Measurements from ENCODE around the gene ZDHHC24. TPM values are rescaled to one million over a fixed set of nuclear protein-coding genes. Genes with fewer than 3 reads are reported as not detected.

The ZDHHC24 gene
- total and polyA plus RNA-seq, 10 of the 15 experiments (the other 5 are each of a cell fraction or from before 2014, with no cell fraction given) = 0.86 to 17.5 (median 6.8) TPM

GRCh38 chr11:66539870-66540213 is 6.0 kb downstream of the ZDHHC24 start (continued):
- no peak for TF ChIP-seq BCLAF1 (IDR thresholded peaks at IDR 0.05)
- no peak for TF ChIP-seq IKZF2 (IDR thresholded peaks at IDR 0.05)
- TF ChIP-seq TCF3 (IDR thresholded peaks at IDR 0.05; ENCODE audit: borderline replicate concordance, insufficient read depth, low read depth, low read length) = no peak

- Histone ChIP-seq H3K79me2 (ENCODE audit: control insufficient read depth, insufficient read depth, low read length) (peaks cover 1% of the 10 kb centered on the region; the same call in 1 of the 2 replicates), H3K9me3 (replicated peaks; ENCODE audit: control insufficient read depth, insufficient read depth, low read length) (no peaks in the 10 kb centered on the region), H3K36me3 (ENCODE audit: control insufficient read depth in 2 of 2, insufficient read depth in 2 of 2, low read length in 1 of 2) (peaks cover 0 to 3% of the 10 kb centered on the region in 2 experiments; a peak in 1 of 4 replicates), H3K4me3 (no peak overlapping the region), H3K4me1 (ENCODE audit: control insufficient read depth, insufficient read depth, low read length) (peaks cover 8% of the 10 kb centered on the region), H2AFZ (ENCODE audit: control insufficient read depth, low read depth, low read length) (no peak overlapping the region), H3K9ac (ENCODE audit: control insufficient read depth, insufficient read depth, low read length) (no peak overlapping the region), H3K4me2 (ENCODE audit: control insufficient read depth, insufficient read depth) (no peak overlapping the region), H4K20me1 (ENCODE audit: control insufficient read depth, insufficient read depth) (no peaks in the 10 kb centered on the region), H3K27me3 (replicated peaks in 1 of 2; ENCODE audit: control insufficient read depth in 2 of 2, insufficient read depth in 2 of 2, low read length in 1 of 2) (no peaks in the 10 kb centered on the region), H3K27ac (ENCODE audit: control insufficient read depth, insufficient read depth) (no peak overlapping the region)
- ChIA-PET CTCF (no interaction called here), SMC1A (ENCODE audit: uncharacterized antibody, unreplicated experiment) (no interaction called here), RAD21 (ENCODE audit: unreplicated experiment) (no interaction called here), POLR2A (no interaction called here)
- BruUV-seq (replicated peaks) = no TSS peak
- 91% methylated on average over 16 of the region's 16 CpGs for WGBS (ENCODE audit: insufficient coverage, insufficient replicate concordance, low lambda C conversion rate, missing lambda C conversion rate)
- TF ChIP-seq POLR2A (IDR thresholded peaks at IDR 0.05; ENCODE audit: low read depth, low read length) (0 out of 2 replicates have a peak, but pooled peaks have one; percentile 6), RUNX3 (IDR thresholded peaks at IDR 0.05; ENCODE audit: low read length) (no peak), BMI1 (IDR thresholded peaks at IDR 0.05; ENCODE audit: borderline replicate concordance) (no peak), FOXK2 (IDR thresholded peaks at IDR 0.05) (no peak)
- ATAC-seq (no peak), DNase-seq (ENCODE audit: low read depth, low spot score) (no peak), FAIRE-seq (no peak)
- in situ Hi-C loops (cut with MboI) = no loop called here
- intact Hi-C loops (cut with micrococcal nuclease; ENCODE audit: unreplicated experiment) = no loop called here
These were observed 6.5 kb downstream of the ZDHHC24 start for GRCh38 chr11:66539170-66539869.

All from GM12878 (cell line).